HG02973 (cell line): Measurements from ENCODE around the gene LRRC40.
A peak's percentile ranks its signal among the peaks of the same experiment; 100 is the strongest.
"Not testable (repeated sequence)": the region's sequence is repeated elsewhere in the genome, so short reads cannot be mapped to it uniquely, and the experiment has no call there.

Experiments
- ATAC-seq: cut with Tn5 transposase; IDR thresholded peaks from one replicate; pipeline ENCODE4 v1.9.1; 2021; ENCODE audit warnings: moderate library complexity; ENCODE audit not compliant: unreplicated experiment

LRRC40 gene

DNA sequence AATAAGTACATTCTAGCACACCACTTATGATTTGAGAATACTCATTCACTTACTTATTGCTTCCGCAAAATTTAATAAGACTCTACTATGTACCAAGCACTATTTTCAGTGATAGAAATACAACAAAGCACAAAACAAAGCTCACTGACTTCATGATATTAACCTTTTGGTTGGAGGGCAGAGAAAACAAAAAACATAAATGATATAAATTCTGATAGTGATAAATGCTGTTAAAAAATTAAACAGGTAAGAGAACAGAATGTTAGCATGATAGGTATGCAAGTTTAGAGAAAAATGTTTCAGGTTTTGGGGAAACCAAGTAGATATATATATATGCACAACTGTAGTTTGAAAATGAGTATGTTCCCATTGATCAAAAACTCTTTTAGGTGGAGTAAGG, 1.2 kb downstream of the LRRC40 start:
- ATAC-seq = no peak

DNA sequence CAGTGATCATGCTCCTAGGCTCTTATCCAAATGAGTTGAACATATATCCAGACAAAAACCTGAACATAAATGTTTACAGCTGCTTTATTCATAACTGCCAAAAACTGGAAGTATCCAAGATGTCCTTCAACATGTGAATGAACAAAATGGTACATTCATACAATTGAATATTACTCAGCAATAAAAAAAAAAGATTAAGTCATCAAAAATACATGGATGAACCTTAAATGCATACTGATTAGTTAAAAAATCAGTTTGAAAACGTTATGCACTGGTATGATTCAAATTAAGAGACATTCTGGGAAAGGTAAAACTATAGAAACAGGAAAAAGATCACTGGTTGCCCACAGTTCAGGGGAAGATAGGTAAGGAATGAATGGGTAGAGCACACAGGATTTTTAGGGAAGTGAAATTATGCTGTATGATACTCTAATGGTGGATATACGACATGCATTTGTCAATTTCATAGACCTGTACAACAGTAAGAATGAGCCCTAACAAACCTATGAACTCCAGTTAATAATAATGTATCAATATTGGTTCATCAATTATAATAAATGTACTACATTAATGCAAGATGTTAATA, 3.1 kb downstream of the LRRC40 start:
- no peak for ATAC-seq

DNA sequence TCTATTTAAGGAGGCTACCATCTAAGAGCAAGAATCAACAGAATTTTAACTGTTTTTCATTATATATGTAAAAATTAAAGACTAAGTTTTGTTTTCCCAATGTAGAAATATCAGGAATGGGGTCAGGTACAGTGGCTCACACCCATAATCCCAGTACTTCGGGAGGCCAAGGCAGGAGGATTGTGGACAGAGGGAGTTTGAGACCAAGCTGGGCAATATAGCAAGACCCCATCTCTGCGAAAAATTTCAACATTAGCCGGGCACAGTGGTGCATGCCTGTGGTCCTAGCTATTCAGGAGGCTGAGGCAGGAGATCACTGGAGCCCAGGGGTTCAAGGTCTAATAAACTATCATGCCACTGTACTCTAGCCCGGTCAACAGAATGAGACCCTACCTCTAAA, 5.3 kb downstream of the LRRC40 start:
- ATAC-seq = no peak

DNA sequence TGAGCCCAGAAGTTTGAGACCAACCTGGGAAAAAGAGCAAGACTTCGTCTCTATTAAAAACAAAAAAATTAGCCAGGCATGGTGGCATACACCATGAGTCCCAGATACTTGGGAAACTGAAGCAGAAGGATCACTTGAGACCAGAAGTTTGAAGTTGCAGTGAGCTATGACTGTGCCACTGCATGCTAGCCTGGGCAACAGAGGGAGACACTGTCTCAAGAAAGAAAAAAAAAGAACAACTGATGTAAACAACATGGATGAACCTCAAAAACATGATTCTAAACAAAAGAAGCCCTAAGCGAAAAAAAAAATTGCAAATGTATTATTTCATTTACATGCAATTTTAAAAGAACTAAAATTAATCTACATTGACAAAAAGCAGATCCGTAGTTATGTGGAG, 9.0 kb downstream of the LRRC40 start:
- ATAC-seq = no peak

DNA sequence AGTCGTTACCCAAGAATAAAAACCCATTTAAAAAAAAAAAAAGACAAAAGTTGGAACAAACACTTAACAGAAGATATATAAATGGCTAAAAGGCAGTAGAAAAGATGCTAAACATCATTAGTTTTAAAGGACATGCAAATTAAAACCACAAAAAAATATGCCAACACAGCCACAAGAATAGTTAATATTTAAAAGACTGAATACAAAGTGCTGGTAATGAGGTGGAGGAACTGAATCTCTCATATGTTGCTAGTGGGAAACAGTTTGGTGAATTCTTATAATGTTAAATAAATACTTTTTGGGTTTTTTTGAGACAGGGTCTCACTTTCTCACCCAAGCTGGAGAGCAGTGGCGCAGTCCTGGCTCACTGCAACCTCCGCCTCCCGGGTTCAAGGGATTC, 10.0 kb downstream of the LRRC40 start:
- peak; percentile 83 for ATAC-seq

DNA sequence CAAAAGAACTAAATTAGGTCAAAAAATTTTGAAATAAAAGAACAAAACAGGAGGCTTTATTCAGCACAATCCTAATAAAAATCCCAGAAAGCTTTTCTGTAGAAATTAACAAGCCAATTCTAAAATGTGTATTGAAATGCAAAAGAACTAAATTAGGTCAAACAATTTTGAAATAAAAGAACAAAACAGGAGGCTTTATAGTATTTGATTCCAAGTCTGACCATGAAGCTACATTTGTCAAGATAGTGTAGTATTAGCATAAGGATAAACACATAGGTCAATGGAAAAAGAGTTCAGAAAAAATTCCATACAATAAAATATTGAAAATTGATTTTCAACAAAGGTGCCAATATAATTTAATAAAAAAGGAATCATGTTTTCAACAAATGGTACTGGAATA, 10.8 kb downstream of the LRRC40 start:
- ATAC-seq = no peak

DNA sequence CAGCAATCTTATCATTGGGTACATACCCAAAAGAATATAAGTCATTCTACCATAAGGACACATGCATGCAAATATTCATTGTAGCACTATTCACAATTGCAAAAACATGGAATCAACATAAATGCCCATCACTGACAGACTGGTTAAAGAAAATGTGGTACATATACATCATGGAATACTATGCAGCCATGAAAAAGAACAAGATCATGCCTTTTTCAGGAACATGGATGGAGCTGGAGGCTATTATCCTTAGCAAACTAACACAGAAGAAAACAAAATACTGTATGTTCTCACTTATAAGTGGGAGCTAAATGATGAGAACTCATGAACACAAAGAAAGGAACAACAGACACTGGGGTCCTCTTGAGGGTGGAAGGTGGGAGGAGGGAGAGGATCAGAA, 12.9 kb downstream of the LRRC40 start:
- ATAC-seq = not testable (repeated sequence)

DNA sequence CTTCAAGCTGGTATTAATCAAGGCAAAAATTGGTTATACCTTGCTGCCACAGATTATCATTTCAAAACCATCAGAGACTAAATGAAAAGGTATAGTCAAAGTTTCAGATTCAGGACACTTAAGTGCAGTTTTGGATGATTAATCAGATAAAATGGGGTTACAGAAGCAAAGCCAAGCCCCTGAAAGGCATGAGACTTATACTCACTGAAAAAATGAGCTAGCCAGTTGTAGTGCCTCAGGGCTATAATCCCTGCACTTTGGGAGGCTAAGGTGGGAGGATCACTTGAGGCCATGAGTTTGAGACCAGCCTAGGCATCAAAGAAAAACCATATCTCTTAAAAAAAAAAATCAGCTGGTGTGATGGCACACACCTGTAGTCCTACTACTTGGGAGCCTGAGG, 15.2 kb downstream of the LRRC40 start:
- no peak for ATAC-seq

DNA sequence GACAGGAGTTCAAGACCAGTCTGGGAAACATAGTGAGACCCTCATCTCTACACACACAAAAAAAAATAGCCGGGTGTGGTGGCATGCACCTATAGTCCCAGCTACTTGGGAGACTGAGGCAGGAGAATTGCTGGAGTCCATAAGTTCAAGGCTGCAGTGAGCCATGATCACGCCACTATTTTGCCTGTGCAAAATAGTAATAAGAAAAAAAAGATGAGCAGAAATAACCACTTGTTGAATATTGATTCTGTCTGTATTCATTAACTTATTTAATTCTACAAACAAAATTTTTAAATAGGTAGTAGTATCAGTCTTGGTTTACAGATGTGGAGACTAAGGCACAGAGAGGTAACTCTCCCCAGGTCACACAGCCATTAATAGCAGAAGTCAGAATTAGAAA, 16.9 kb downstream of the LRRC40 start:
- no peak for ATAC-seq

DNA sequence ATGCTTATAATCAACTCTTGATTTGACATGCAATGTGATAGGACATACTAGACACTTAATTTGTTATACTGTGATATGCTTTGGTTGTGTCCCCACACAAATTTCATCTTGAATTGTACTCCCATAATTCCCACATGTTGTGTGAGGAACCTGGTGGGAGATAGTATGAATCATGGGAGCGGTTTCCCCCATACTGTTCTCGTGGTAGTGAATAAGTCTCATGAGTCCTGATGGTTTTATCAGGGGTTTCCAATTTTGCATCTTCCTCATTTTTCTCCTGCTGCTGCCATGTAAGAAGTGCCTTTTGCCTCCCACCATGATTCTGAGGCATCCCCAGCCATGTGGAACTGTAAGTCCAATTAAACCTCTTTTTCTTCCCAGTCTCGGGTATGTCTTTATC, 20.2 kb downstream of the LRRC40 start:
- not testable (repeated sequence) for ATAC-seq

DNA sequence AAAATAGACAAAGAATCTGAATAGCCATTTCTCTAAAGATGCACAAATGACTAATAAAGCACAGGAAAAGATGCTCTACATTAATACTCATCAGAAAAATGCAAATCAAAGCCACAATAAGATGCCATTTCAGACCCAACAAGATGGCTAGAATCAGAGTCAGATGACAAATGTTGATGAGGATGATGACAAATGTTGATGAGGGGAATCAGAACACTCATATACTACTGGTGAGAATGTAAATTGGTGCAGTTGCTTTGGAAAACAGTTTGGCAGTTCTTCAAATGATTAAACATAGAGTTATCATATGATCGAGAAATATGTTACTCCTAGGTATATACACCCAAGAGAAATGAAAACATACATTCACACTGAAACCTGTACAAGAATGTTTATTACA, 33.9 kb downstream of the LRRC40 start:
- no peak for ATAC-seq

DNA sequence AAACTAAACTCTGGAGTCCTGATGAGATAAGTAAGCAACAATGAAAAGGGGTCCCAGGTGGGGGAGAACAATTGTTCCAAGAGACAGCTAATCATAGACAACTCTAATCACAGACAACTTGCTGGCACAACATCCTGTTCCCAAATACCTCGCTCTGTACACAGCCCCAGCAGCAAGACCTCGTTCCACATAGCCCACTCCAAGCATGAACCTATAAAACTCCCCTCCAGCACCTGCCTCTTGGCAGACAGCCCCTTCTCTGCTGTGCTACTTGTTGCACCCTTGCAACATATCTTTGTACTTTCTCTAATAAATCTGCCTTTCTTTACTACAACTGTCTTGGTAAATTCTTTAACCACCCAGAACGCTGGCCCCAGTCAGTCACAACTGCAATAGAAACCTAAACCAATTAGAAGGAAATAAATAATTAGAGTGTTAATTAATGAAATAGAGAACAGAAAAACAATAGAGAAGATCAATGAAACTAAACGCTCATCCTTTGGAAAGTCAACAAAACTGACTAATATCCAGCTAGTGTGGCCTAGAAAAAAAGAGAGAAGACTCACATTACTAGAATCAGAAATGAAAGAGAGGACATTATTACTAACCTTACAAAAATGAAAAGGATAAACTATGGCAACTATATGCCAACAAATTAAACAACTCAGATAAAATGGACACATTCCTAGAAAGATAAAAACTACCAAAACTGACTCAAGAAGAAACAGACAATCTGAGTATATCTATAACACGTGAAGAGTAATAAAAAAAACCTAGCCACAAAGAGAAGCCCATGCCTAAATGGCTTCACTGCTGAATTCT, 36.1 kb downstream of the LRRC40 start:
- no peak for ATAC-seq

DNA sequence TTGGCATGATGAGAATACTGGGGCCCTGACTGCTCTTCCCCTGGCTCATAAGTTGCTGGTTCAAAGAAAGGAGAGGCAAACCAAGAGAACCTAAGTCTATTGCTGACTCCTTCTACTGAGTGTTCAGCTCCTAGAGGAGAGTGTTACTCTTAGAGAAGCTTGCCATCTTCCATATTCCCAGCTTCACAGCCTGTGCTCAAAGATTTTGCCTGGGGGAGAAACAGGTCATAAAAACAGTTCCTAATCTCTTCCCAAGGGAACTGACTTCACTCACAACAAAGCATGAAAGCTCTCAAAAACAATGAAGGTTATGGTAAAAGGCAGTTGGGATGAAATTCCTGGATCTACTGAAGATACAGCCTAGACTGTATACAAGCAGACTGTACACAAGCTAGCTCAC, 37.1 kb downstream of the LRRC40 start:
- no peak for ATAC-seq

DNA sequence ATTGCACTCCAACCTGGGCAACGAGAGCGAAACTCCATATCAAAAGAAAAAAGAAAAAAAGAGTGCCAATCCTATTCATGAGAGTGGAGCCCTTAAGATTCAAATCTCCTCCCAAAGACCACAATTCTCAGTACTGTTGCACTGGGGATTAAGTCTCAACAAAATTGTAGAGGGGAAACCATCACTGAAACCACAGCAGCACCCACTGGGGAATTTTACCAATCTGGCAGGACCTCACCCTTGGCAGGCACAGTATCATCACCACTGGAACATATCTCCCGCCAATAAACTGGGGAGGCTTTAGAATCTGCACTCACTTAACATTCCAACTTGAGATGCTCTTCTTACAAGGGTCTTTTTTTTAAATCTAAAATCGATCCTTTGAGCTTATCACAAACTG, 41.0 kb downstream of the LRRC40 start:
- no peak for ATAC-seq

DNA sequence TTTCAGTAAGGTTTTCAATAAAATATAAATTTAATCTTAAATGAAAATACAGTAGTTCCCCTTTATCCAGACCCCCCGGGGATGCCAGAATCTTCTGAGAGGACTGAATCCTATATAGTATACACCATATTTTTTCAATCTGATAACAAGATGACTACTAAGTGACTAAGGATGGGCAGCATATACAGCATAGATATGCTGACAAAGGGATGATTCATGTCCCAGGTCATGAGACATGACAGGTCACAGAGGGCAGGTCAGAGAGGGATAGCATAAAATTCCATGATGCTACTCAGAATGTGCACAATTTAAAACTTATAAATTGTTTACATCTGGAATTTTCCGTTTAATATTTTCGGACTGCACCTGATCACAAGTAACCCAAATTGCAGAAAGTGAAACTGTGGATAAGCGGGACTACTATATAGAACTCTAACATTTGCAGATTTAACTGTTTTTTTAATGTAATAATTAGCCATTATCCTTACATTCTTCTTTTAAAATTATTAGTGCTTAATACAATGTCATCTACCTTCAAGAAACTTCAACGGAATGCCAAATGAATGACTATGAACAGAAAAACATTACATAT, 48.8 kb downstream of the LRRC40 start:
- ATAC-seq = no peak

DNA sequence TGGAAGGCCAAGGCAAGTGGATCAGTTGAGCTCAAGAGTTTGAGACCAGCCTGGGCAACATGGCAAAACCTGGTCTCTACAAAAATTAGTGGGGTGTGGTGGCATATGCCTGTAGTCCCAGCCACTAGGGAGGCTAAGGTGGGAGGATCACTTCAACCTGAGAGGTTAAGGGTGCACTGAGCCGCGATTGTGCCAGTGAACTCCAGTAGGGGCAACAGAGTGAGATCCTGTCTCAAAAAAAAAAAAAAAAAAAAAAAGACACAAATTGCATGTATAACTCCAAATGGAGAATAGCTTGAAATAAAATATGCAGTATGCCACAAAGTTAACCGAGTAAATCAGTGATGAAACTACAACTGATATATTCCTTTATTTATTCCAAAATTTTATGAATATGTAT, 51.6 kb downstream of the LRRC40 start:
- ATAC-seq = no peak

DNA sequence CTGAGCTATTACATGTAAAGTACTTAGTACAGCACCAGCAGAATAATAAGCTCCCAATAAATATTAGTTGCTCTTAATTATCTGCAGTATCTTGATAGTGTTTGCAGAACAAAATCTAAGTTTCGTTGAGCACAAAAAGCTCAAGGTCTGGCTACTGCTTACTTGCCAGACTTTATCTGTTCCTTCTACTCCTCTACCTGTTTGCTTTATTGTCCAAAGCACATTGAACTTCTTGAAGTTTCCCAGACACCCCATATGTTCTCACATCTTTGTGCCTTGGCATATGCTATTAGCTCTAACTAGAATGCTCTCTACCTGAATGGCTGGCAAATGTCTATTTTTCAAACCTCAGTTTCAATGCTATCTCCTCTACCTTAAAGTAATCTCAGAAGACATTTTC, 54.9 kb downstream of the LRRC40 start:
- no peak for ATAC-seq

DNA sequence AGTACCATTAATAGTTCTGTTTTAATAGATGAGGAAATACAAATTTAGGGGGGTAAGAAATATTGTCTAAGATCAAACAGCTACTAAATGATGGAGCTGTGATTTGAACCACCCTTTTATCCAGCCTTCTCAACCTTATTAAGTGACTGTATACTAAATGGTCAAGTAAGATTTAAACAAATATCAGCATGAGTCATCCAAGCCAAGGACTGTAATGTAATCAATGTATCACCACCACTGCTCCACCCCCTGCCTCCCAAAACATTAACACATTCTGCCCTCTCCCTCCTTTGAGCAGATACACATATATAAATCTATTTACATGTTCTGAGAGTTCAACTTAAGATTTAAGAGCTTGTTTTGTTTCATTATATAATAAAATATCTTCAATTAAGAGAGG, 58.9 kb downstream of the LRRC40 start:
- ATAC-seq = no peak

DNA sequence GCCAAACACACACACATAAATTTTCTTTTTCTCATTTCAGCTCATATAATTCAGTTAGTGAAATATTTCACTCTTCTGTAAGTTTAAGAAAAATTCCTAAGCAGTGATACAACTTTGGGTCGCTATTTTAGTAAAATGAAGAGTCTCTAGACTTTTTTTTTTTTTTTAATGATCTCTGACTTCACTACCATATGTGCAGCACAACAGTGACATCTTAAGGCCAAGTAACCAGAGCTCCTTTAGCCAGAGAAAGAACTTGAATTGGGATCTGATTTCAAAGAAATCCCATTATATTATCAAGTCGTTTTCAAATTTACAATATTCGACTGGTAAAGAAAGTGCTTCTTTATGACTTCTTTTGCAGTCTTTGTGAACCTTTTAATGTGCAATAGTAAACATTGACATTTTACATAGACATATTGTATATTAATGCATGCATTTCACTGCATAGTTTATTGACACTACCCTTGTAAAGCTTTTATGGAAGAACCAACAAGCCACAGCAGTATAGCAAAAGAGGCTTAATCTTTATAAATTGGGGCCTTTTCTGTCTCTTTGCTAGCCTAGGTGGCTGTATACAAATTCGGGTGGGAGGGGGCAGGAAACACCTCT, 62.2 kb downstream of the LRRC40 start:
- no peak for ATAC-seq

DNA sequence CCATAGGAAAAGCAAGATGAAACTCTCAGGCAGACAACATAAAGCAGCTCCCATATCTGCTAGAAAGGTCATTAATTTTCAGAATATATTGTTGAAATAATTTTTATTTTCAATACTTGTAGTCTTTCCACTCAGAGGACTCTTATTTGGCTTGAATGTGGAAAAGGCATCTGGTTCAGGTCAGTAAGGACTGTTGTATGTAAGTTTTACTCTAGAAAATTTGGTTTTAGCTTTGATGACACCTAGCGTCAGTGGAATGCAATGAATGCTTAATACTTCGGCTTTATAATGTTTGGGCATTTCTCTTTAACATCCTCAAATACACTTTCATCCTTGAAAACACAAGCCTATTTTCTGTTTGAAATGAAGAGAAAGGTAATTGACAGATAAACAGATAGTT, 63.3 kb downstream of the LRRC40 start:
- no peak for ATAC-seq

DNA sequence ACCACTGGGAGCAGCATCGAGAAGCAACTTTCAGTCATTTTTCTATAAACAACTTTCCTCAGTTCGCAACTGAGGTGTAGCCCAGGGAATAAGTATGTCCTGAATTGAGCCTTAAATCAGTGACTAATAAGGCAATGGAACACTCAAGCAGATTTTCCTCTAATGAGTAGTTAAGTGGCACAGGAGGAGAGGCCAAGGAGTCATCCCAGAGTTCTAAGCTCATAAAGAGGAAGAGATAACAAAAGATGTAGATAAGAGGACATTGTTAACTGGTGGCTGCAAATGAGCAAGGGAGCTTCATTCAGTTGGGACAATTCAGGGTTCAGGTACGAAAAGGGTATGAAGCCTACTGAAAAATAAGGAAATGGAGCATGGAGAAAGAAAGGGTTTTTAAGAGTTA, 64.5 kb downstream of the LRRC40 start:
- ATAC-seq = no peak

DNA sequence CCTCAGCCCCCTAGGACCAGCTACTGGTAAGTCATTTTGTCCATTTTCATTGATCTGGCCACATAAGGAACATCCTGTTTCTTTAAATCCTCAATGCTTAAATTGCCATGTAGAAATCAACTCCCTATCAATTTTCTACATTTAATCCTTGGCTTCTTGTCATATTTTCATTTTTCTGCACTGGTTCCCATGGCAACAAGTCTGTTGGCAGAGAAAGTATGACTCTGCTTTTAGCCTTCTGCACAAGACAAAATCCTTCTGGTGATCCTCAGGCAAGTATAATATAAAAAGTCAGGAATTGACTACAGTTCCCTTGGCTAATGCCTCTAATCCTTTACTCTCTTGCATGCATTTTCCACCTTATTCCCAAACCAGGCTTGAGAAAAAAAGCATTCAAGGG, 65.0 kb downstream of the LRRC40 start:
- no peak for ATAC-seq
